Left lung (tissue), 10 donors: ENCODE data around the gene AUTS2. TPM values are rescaled to one million over a fixed set of nuclear protein-coding genes. Genes with fewer than 3 reads are reported as not detected.

Source experiments
- ATAC-seq: fragments of 200-7000 bp; cut with Tn5 transposase; one replicate; pipeline ENCODE4 v1.9.1; 2020; ENCODE audit warnings: moderate library complexity
- DNase-seq, 4 donors: peaks; one replicate each; pipeline ENCODE4 v3.0.0-alpha.2; 2013 to 2020
- H3K27ac ChIP-seq, 2 donors: fragments of 200-600 bp; sonication (generic) in 1 of 2; one replicate each; pipeline versions ENCODE4 v1.5.0 to v1.8.0; 2020 to 2021
- H3K27me3 ChIP-seq, 2 donors: fragments of 200-600 bp; sonication (generic) in 1 of 2; one replicate each; pipeline versions ENCODE4 v1.5.0 to v1.8.0; 2020 to 2021
- H3K36me3 ChIP-seq, 2 donors: fragments of 200-600 bp; sonication (generic) in 1 of 2; one replicate each; pipeline versions ENCODE4 v1.5.0 to v1.8.0; 2020 to 2021
- H3K4me1 ChIP-seq, 2 donors: fragments of 200-600 bp; one replicate each; pipeline ENCODE4 v1.8.0; 2021
- H3K4me3 ChIP-seq, 2 donors: fragments of 200-600 bp; sonication (generic) in 1 of 2; one replicate each; pipeline versions ENCODE4 v1.5.0 to v1.8.0; 2020 to 2021; ENCODE audit warnings: mild to moderate bottlenecking in 1 of 2
- H3K9me3 ChIP-seq, 2 donors: fragments of 200-600 bp; sonication (generic) in 1 of 2; one replicate each; pipeline versions ENCODE4 v1.5.0 to v1.8.0; 2020 to 2021
- CTCF ChIP-seq, 2 donors: fragments of 200-600 bp; sonication (generic) in 1 of 2; IDR thresholded peaks; one replicate each; pipeline versions ENCODE4 v1.5.0 to v1.8.0; 2021; ENCODE audit warnings: antibody characterized with exemption in 2 of 2
- intact Hi-C, 2 donors: fragments of 100-400 bp; cut with DNase I; formaldehyde crosslinking; loops; one replicate each; pipeline versions ENCODE4 v1.11.2 to v1.14.2; 2022
- polyA plus RNA-seq, 6 donors: library from polyadenylated mRNA; unstranded; fragments of 120-200 nt; gene quantifications; one replicate each; pipeline ENCODE4 v1.2.1, GENCODE V29; 2013; ENCODE audit not compliant: insufficient read length in 6 of 6
- total RNA-seq, 2 donors: library from RNA; stranded (reverse); fragmentation: NEBNext Ultra II Directional; extraction: Animal tissue kit (Norgen Biotek cat#: 25700); gene quantifications; one replicate each; pipeline ENCODE4 v1.2.1, GENCODE V29; 2021
- donor health status: DM: no; HTN: yes; CAD: no.
- donor health status: DM: no; HTN: no; CAD: no.

The AUTS2 gene
- total and polyA plus RNA-seq, 8 donors: 40.4 to 119 (median 103) TPM

- DNase-seq (no peak), ATAC-seq (no peak)
- peaks cover 0 to 31% of the 10 kb centered on the region in 2 donors for H3K36me3 ChIP-seq
- no peaks in the 10 kb centered on the region for H3K9me3 ChIP-seq
- no peaks in the 10 kb centered on the region for H3K27me3 ChIP-seq
- no peak overlapping the region for H3K27ac ChIP-seq
- TF ChIP-seq CTCF (IDR thresholded peaks at IDR 0.05): no peak
- H3K4me3 ChIP-seq: no peak overlapping the region
- intact Hi-C loops: no loop called here
- peaks cover 3 to 10% of the 10 kb centered on the region in 2 donors for H3K4me1 ChIP-seq
Measured at GRCh38 chr7:70766694-70767093, 1168.4 kb downstream of the AUTS2 start.

DNA sequence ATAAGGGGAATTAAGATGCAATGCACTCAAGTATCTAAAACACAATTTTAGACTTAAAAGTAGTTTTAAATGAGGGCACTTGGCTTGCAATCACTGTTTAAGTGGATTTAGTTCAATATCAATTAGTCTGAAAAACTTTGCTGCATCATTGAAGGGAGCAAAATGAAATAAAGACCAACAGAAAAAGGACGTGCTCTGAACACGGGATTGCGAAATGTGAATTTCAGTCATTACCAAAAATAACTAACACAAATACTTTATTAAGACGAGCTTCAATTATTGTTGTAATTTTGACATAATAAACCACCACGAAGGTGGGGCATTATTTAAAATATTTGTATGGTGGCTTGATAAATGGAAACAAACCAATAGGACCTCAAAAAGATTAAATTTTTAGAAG lies 1171.9 kb downstream of the AUTS2 start:
- Histone ChIP-seq H3K9me3 (no peaks in the 10 kb centered on the region), H3K27me3 (no peaks in the 10 kb centered on the region), H3K4me1 (peaks cover 0 to 3% of the 10 kb centered on the region in 2 donors), H3K27ac (no peak overlapping the region), H3K4me3 (no peak overlapping the region), H3K36me3 (peaks cover 0 to 38% of the 10 kb centered on the region in 2 donors)
- ATAC-seq (no peak), DNase-seq (no peak)
- intact Hi-C loops: no loop called here
- TF ChIP-seq CTCF (IDR thresholded peaks at IDR 0.05): no peak

DNA sequence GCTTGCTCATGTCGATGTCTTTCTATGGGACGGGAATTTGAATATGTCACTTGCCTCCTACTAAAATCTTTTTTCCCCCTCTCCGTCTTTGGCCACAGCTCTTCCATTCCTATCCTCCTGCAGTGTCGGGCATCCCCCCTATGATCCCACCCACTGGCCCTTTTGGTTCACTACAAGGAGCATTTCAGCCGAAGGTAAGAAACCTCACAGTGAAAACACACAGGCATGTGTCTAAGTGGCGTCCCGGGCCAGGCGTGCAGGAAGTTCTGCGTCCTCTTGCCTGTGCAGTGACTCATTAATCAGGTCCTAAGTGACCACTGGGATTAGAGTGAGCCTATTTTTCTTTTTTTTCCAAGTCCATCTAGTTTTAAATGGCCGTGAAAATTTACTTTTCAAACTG lies 1173.2 kb downstream of the AUTS2 start:
- TF ChIP-seq CTCF (IDR thresholded peaks at IDR 0.05): no peak
- no peaks in the 10 kb centered on the region for H3K27me3 ChIP-seq
- no peak overlapping the region for H3K27ac ChIP-seq
- H3K36me3 ChIP-seq: peaks cover 0 to 25% of the 10 kb centered on the region in 2 donors
- no peaks in the 10 kb centered on the region for H3K9me3 ChIP-seq
- ATAC-seq: no peak
- peaks cover 0 to 3% of the 10 kb centered on the region in 2 donors for H3K4me1 ChIP-seq
- intact Hi-C loops: no loop called here
- no peak for DNase-seq
- no peak overlapping the region for H3K4me3 ChIP-seq

DNA sequence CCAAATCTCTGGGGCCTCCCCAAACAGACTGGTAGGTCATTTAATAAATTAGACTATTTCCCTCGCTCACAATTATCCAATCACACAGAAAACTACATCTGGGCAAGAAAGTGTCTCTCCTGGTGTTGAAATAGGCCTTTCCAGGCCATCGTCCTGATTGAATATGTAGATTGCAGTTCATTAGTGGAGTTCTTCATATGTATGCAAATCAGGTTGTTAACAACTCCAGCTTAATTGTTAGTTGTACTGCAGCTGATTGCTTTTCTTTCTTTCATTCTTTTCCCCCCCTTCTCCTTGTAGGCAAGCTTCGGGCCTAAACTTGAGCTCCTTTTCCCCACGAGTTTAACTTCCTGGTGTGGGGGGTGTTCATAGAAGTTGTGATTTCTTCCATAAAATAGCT lies 1174.6 kb downstream of the AUTS2 start:
- no peak for TF ChIP-seq CTCF (IDR thresholded peaks at IDR 0.05)
- H3K27me3 ChIP-seq: no peaks in the 10 kb centered on the region
- DNase-seq (no peak), ATAC-seq (no peak)
- no peak overlapping the region for H3K27ac ChIP-seq
- H3K36me3 ChIP-seq: peaks cover 0 to 33% of the 10 kb centered on the region in 2 donors
- H3K4me3 ChIP-seq: no peak overlapping the region
- intact Hi-C loops: no loop called here
- H3K4me1 ChIP-seq: peaks cover 0 to 3% of the 10 kb centered on the region in 2 donors
- H3K9me3 ChIP-seq: no peaks in the 10 kb centered on the region

- ATAC-seq: no peak
- no peak overlapping the region for H3K4me3 ChIP-seq
- no peaks in the 10 kb centered on the region for H3K9me3 ChIP-seq
- TF ChIP-seq CTCF (IDR thresholded peaks at IDR 0.05): no peak
- peaks cover 0 to 3% of the 10 kb centered on the region in 2 donors for H3K4me1 ChIP-seq
- H3K27ac ChIP-seq: no peak overlapping the region
- no peak for DNase-seq
- intact Hi-C loops: no loop called here
- H3K27me3 ChIP-seq: no peaks in the 10 kb centered on the region
- peaks cover 0 to 33% of the 10 kb centered on the region in 2 donors for H3K36me3 ChIP-seq
Measured at GRCh38 chr7:70773406-70773805, 1175.1 kb downstream of the AUTS2 start.
